Stimulated activated CD8-positive, alpha-beta memory T cell treated with anti-CD3 and anti-CD28 coated beads, Interleukin-15, amount 100 ng/mL, for 24 hours (primary cell): ENCODE measurements around the gene THSD4.
"Not testable (repeated sequence)": the region's sequence is repeated elsewhere in the genome, so short reads cannot be mapped to it uniquely, and the experiment has no call there.

Source experiments
- DNase-seq: peaks from one replicate; pipeline ENCODE4 v3.0.0-alpha.2; 2020; ENCODE audit warnings: low read depth

THSD4 gene

GRCh38 chr15:71352125-71352524, 236.9 kb downstream of the THSD4 start:
- no peak for DNase-seq

DNA sequence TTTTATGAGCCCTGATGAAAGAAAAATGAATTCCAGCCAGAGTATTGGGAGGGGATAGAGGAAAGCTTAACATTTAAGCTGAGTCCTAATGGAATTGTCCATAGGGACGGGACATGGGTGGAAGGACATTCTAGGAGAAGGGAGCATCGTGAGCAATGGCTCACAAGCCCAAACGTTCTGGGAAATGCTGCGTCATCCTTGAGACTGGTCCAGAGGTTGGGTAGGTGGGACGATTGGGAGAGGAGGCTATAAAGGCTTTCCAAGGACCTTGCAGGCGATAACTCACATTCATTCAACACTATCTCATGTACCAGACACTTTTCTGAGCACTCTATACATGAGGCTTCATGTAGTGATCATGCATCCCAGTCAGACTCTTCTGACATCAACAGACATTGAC, 237.5 kb downstream of the THSD4 start:
- DNase-seq, result no peak

- DNase-seq, result no peak
These were observed 237.9 kb downstream of the THSD4 start for GRCh38 chr15:71353171-71353570.

DNA sequence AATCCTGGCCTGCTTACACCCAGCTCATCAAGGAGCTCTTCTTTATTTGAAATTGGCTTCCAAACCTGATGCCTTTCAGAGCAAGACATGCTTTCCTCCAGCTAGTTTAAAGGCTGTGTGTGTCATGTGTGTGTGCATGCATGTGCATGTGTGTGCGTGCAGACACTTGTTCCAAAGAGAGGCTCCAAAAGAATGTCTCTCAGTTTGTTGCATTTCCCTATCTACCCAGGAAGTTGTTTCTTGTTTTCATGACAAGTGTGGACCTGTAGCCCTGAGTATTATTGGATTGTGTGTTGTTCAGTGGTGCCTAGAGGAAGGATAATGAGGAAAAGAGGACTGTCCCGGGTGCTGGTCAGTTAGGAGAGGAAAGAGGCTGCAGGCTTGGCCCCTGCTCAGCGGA, 240.0 kb downstream of the THSD4 start:
- no peak for DNase-seq

DNA sequence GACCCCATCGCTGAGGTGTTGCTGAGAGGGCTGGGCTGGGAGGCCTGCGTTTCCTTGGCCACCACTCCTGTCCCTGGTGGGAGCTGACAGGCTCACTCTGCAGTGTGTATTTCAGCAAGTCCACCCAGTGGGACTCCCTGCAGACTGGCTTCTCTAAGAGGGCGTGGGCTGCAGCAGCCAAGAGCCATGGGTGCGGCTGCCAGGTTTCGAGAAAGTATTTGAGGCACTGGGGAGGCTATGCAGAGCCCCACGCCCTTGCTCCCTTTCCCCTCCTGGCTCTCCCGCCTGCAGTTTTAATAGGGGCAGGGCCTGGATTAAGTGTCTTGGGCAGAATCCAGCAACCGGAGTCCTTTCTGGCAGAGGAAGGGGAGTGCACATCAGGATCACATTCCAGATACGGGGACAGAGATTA, 242.1 kb downstream of the THSD4 start:
- DNase-seq, result no peak

DNA sequence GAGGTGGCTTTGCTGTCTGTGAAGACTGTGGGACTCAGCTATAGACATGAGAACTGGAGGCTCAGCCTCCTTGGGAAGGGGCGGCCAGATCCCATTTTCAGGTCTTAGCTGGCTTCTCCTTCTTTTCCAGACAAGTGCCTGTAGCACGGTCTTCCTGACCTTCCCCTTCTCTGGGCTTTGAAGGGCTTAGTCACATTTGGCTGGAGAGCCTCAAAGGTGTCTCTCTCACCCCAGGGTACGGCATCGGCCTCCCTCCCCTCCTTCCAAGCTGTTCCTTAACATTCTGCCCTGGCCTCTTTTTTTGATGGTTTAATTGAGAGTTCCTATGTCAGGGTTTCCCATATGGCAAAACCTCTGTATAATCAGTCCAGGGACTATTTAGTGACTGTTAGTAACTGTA, 242.7 kb downstream of the THSD4 start:
- no peak for DNase-seq

DNA sequence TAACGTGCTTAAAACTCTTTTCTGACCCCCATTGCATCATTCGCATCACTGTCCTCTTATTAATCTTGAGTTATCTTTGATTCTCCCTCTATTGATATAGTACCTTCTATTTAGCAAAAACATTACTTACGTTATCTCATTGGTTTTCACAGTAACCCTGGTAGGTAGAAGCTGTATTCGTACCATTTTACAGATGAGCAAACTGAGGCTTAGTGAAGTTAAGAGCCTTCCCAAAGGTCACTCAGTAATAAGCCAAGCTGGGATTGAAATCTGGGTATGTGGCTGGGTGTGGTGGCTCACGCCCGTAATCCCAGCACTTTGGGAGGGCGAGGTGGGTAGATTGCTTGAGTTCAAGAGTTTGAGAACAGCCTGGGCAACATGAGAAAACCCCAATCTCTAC, 244.0 kb downstream of the THSD4 start:
- no peak for DNase-seq

DNA sequence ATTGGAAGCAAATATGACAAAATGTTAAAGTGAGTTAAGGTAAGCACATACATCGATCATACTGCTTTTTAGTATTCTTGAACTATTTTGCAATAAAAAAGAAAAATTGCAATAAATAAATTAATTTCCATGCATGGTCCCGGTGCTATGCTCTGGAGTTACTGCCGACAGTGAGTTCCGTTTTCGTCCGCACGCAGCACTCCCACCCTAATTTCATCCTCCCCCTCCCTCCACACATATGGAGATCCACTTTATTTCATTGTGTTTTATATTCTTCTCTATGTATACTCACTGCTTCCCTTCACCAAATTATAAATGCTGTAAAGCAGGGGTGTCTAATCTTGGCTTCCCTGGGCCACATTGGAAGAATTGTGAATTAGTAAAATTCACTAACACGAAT, 247.3 kb downstream of the THSD4 start:
- DNase-seq, result no peak

DNA sequence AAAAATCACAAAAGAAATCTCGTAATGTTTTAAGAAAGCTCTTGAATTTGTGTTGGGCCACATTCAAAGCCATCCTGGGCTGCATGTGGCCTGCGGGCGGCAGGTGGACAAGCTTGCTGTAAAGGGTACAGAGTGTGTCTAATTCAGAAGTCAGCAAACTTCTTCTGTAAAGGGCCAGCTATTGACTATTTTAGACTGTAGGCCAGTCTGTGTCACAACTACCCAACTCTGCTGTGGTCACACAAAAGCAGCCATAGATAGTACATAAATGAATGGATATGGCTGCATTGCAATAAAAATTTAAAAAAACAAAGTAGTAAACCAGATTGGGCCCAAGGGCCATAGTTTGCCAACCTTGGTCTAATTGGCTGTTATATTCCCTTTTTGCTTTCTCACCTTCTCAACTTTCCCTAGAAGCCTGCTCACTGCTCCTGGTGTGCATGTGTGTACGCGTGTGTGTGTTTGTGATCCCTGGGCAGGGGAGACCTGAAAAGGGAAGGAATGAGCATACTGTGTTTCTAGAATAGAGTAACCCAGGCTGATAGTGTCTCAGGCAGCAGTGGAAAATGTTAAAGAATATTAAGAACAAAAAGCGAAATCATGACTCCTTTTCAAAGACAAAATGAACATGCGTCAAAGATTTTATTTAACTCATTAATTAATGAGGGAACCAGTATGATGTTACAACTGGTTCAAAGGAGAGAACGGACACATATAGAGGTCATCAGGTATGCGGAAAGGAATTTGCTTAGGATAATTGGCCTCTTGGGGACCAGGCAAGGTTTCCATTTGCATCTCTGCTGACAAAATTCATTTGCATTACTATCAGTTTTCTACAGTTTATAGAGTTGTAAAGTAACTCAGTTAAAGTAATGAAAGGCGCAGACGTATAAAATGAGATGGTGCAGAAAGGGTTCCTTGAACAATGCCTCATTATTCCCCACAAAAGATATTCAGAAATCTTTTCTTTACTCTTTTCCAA, 248.0 kb downstream of the THSD4 start:
- DNase-seq, result no peak

DNA sequence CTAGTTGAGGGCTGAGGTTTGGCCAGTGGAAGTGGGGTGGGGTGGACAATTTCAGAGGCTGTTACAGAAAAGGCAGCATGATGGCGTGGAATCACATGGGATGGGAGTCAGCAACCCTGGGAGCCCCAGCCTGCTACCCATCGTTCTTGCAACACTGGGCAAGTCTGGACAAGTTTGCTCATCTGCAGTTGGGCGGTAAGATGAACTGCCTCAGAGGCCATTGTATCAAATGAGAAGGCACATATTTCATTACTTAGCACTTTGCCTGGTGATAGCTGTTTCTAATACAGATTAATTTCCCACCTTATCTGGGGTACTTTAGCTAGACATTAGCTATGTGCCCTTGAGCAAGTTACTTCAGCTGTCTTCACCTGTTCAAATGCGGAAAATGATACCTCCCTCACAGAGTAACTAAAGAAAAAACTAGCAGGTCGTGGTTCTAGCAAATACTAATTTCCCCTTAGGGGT, 248.9 kb downstream of the THSD4 start:
- DNase-seq, result no peak

DNA sequence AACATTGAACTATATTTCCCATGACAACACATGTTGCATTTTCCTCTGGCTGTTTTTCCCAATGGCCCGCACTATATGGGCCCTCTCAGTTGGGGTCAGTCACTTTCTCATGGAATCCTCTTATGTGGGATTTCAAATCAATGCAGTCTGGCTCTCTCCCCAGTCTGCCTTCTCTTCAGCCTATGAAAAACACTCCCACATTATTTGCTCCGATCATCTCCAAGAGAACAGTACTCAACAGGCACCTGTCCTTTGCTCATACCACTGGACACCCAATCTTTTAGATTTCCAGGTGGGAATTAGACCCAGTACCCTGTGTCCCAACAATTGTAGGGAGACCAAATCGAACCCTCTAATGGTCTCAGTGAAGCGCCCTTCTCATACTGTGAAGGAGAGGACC, 251.3 kb downstream of the THSD4 start:
- no peak for DNase-seq

- no peak for DNase-seq
These were observed 251.7 kb downstream of the THSD4 start for GRCh38 chr15:71366926-71367325.

DNA sequence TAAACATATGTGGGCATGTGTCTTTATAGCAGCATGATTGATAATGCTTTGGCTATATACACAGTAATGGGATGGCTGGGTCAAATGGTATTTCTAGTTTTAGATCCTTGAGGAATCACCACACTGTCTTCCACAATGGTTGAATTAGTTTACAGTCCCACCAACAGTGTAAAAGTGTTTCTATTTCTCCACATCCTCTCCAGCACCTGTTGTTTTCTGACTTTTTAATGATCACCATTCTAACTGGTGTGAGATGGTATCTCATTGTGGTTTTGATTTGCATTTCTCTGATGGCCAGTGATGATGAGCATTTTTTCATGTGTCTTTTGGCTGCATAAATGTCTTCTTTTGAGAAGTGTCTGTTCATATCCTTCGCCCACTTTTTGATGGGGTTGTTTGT, 252.5 kb downstream of the THSD4 start:
- DNase-seq, result not testable (repeated sequence)

- DNase-seq, result not testable (repeated sequence)
These were observed 257.5 kb downstream of the THSD4 start for GRCh38 chr15:71372769-71373168.

DNA sequence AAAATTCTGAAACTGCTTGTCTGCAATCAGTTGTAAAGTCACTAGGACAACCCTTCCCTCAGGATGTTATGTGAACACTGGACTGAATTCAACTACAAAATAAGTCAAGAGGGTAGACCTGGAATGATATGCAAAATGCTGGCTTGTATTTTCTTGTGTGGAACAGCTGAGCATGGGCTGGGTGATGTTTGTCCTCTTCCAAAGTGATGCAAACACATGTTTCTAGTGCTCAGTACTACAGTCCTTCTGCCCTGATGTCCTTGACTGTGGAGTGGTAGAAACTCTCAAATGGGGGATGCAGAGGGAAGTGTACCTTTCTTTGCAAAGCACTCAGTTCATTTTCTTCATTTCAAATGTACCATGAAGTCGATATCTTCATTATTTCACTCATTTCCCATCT, 258.6 kb downstream of the THSD4 start:
- no peak for DNase-seq

DNA sequence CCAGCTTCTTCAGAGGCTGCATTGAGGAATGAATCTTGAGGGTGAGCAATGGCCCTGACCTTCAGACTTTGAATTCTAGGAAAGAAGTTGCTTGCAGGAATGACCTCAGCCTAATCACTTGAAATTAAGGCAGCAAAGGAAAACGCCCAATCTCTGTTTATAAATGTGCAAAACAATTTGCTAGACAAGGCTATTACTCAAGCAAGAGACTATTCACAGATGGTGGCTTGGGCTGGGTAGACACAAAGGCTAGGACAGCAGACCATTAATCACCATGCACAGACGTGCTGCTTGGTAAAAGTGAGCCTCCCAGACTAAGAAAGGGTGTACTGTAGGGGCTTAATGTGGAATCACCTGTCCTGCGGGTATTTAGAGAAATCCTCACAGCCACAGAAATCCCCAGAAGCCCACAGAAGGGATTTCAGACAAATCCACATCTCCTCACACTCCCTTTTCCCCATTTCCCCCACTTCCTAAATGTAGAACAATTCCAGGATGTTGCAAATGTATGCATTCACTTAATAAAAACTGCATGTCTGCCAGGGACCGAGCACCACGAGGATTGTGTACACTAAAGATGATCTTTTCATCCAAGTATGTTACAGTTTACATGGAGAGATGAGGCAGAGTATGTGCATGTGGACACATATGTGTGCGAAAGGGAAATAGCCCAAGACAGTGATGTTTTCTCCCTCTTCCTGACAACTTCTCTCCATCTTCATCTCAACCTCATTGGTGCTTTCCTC, 259.5 kb downstream of the THSD4 start:
- DNase-seq, result no peak

- no peak for DNase-seq
These were observed 260.7 kb downstream of the THSD4 start for GRCh38 chr15:71375934-71376333.

DNA sequence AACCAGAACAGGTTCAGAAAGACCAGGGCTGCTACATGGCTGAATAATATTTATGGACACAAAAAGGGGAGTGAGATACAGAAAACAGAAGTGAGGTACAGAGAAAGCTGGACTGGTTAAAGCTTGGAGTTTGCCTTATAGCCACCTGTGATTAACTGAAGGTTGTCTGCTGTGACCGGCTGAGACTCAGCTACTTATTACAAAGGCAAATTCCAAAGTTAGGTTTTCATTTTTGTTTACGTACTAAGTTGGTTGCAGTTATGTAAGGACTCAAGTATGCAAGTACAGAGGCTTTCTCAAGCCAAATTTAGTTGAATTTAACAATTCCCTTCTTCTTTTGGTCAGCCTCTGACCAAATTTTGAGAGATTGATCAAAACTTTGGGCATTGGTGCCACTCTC, 264.6 kb downstream of the THSD4 start:
- no peak for DNase-seq

DNA sequence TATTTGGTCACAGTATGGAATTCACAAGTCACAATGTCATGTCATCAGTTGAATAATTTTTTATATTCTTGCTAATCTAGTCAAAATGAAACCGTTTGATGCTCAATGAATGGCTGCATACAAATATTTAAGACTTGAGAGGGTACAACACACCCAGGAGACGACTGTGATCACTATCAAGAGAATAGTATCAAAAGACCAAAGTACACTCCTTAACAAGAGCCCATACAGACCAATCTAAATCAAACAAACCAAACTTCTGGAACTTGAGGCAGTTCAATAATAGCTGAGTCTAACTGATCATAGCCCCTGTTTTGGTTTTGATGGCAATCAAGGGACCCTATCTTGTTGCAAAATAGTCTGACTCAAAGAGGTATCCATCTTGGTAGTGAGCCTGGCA, 265.1 kb downstream of the THSD4 start:
- DNase-seq, result no peak

GRCh38 chr15:71384501-71384900, 269.2 kb downstream of the THSD4 start:
- no peak for DNase-seq

DNA sequence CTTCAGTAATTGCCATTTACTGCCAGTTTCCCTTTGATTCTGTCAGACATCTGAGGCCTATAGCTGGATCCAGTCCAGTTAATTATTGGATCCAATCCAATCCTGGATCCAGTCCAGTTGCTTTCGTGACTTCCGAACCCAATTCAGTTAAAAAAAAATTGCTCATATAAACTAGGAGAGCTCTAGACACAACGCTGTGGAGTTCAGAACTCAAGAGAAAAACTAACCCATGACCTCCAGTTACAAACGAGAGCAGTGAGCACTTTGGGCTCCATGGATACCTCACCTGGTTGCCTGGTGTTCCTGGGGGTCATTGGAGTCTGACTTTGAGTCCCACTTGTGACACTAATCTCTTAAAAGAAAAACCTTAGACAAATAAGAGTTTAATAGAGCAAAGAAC, 269.8 kb downstream of the THSD4 start:
- DNase-seq, result no peak

- DNase-seq, result no peak
These were observed 270.2 kb downstream of the THSD4 start for GRCh38 chr15:71385457-71385856.

- DNase-seq, result no peak
These were observed 270.7 kb downstream of the THSD4 start for GRCh38 chr15:71386005-71386404.
